MM.1S (cell line): ENCODE results near the gene LCLAT1.

Source experiments
- DNase-seq: peaks from one replicate; pipeline ENCODE4 v3.0.0-alpha.2; 2015
- H2AFZ ChIP-seq: fragments of 300-600 bp; sonication (generic); 2 replicates; pipeline ENCODE4 v1.6.0; 2016; ENCODE audit warnings: antibody characterized with exemption, low read length
- H3F3A ChIP-seq: fragments of 300-600 bp; sonication (generic); 2 replicates; pipeline ENCODE4 v1.6.1; 2016; ENCODE audit warnings: mild to moderate bottlenecking, antibody characterized with exemption, low read length, moderate library complexity, mixed read lengths; ENCODE audit not compliant: insufficient read depth
- H3K27ac ChIP-seq: fragments of 300-600 bp; sonication (generic); 2 replicates; pipeline ENCODE4 v1.5.1; 2016; ENCODE audit warnings: mild to moderate bottlenecking, low read length
- H3K27me3 ChIP-seq: fragments of 300-600 bp; sonication (generic); replicated peaks from 2 replicates; pipeline ENCODE4 v1.6.0; 2016; ENCODE audit warnings: low read length; ENCODE audit not compliant: insufficient read depth
- H3K36me3 ChIP-seq: fragments of 300-600 bp; sonication (generic); replicated peaks from 2 replicates; pipeline ENCODE4 v1.6.1; 2016; ENCODE audit warnings: mild to moderate bottlenecking, low read length, mixed read lengths; ENCODE audit not compliant: insufficient read depth
- H3K4me1 ChIP-seq: fragments of 300-600 bp; sonication (generic); 2 replicates; pipeline ENCODE4 v1.6.1; 2016; ENCODE audit warnings: low read length, mixed read lengths
- H3K4me2 ChIP-seq: fragments of 300-600 bp; sonication (generic); 2 replicates; pipeline ENCODE4 v1.6.0; 2016; ENCODE audit warnings: low read depth, low read length
- H3K4me3 ChIP-seq: fragments of 300-600 bp; sonication (generic); 2 replicates; pipeline ENCODE4 v1.5.1; 2016; ENCODE audit warnings: low read length, mixed read lengths
- H3K79me2 ChIP-seq: fragments of 300-600 bp; sonication (generic); 2 replicates; pipeline ENCODE4 v1.6.1; 2016; ENCODE audit warnings: mixed run types, low read length, mixed read lengths
- H3K9ac ChIP-seq: fragments of 300-600 bp; sonication (generic); 2 replicates; pipeline ENCODE4 v1.6.1; 2016; ENCODE audit warnings: low read length, mixed read lengths
- H3K9me2 ChIP-seq: fragments of 300-600 bp; sonication (generic); replicated peaks from 2 replicates; pipeline ENCODE4 v1.6.1; 2016; ENCODE audit warnings: mild to moderate bottlenecking, low read length, mixed read lengths; ENCODE audit not compliant: insufficient read depth
- H3K9me3 ChIP-seq: fragments of 300-600 bp; sonication (generic); replicated peaks from 2 replicates; pipeline ENCODE4 v1.6.1; 2016; ENCODE audit warnings: mild to moderate bottlenecking, low read length, mixed read lengths; ENCODE audit not compliant: insufficient read depth
- H4K20me1 ChIP-seq: fragments of 300-600 bp; sonication (generic); 2 replicates; pipeline ENCODE4 v1.6.1; 2016; ENCODE audit warnings: mild to moderate bottlenecking, low read length, moderate library complexity, mixed read lengths; ENCODE audit not compliant: insufficient read depth
- CTCF ChIP-seq: fragments of 300-600 bp; sonication (generic); IDR thresholded peaks from 2 replicates; pipeline ENCODE4 v1.5.1; 2016; ENCODE audit warnings: antibody characterized with exemption, low read length, mixed read lengths
- EZH2 ChIP-seq: fragments of 300-600 bp; sonication (generic); optimal IDR thresholded peaks from 2 replicates; pipeline ENCODE3; 2017; ENCODE audit warnings: low read depth, mild to moderate bottlenecking, antibody characterized with exemption, low read length, mixed read lengths
- EZH2phosphoT487 ChIP-seq: fragments of 300-600 bp; sonication (generic); IDR thresholded peaks from 2 replicates; pipeline ENCODE4 v1.6.1; 2018; ENCODE audit warnings: antibody characterized with exemption, low read length

Gene LCLAT1

DNA sequence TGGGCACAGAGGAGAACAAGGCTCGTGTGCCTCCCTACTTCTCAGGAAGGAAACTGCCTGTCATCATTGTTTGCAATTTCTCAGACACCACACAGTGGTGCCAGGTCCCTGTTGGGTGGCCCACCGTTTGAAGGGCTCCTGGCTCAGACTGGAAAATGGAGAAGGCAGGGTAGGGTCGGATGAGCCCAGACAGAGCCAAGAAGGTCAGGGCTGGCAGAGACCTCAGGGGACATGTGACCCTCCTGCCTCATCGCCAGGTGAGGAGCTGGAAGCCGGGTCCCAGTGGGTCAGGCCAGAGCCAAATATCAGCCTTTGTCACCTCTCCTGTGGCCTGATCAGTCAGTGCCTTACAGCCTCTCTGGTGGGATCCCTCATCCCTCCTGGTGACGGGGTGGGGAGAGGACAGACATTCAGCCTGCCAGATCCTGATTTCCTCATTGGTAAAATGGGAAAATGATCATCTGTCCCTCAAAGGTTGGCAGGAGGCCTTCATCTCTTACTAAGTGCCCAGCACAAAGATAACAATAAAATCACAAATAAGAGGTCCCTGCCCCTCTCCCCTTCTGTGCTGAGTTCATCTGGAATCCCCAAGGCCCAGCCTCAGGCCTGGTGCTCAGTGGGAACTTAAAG is 242.6 kb downstream of the LCLAT1 start:
- no peak for TF ChIP-seq CTCF
- no peak for DNase-seq
- no peak overlapping the region for H2AFZ ChIP-seq
- no peaks in the 10 kb centered on the region for H3K4me1 ChIP-seq
- H3K9me3 ChIP-seq = no peaks in the 10 kb centered on the region
- H3K36me3 ChIP-seq = no peaks in the 10 kb centered on the region
- no peaks in the 10 kb centered on the region for H3F3A ChIP-seq
- no peaks in the 10 kb centered on the region for H3K27me3 ChIP-seq
- no peak overlapping the region for H3K4me3 ChIP-seq
- H4K20me1 ChIP-seq = no peaks in the 10 kb centered on the region
- H3K9ac ChIP-seq = no peak overlapping the region
- H3K9me2 ChIP-seq = no peaks in the 10 kb centered on the region
- no peaks in the 10 kb centered on the region for H3K79me2 ChIP-seq
- no peak overlapping the region for H3K4me2 ChIP-seq
- H3K27ac ChIP-seq = no peak overlapping the region

GRCh38 chr2:30690126-30690561 is 243.1 kb downstream of the LCLAT1 start:
- Histone ChIP-seq H3K4me3 (no peak overlapping the region), H3F3A (no peaks in the 10 kb centered on the region), H3K9me2 (no peaks in the 10 kb centered on the region), H3K27ac (no peak overlapping the region), H3K36me3 (no peaks in the 10 kb centered on the region), H2AFZ (no peak overlapping the region), H3K9ac (no peak overlapping the region), H3K4me2 (no peak overlapping the region), H3K79me2 (no peaks in the 10 kb centered on the region), H3K4me1 (no peaks in the 10 kb centered on the region), H4K20me1 (no peaks in the 10 kb centered on the region), H3K9me3 (no peaks in the 10 kb centered on the region), H3K27me3 (no peaks in the 10 kb centered on the region)
- TF ChIP-seq EZH2 (no peak), EZH2phosphoT487 (no peak), CTCF (no peak)
- DNase-seq = no peak

DNA sequence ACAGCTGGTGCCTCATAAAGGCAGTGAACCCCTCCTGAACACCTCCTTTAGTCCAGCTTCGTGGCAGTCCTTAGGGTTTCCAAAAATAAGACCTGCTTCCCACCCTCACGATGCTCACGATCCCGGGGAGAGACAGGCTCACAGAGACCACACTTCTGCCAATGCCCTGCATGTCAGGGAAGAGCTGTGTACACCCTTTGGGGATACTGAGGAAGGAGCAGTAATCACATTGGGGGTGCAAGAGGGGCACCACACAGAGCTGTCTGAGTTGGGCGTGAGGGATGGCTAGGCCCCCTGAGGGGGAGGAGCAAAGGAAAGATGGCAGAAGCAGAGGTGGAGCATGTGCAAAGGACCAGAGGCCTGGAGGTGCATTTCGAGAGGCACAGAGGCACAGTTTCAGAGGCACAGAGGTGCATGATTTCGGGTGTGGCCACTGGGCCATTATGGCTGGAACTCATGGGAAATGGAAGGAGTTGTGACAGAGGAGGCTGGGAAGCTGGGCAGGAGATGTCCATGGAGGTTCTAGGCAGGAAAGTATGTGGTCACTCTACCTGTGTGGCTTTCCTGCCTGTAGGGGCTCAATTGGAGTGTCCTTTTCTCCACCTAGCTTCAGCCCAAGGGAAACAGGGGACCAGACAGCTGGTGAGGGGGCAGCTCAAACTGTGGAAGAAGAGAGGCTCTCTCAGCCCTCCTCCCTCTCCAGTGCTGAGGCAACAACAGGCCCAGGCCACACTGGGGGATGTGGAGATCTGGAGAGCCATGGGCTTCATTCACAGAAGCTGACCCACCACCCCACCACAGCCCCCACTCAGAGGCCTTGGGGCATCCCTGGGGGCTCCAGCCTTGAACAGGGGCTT is 244.3 kb downstream of the LCLAT1 start:
- Histone ChIP-seq H3K79me2 (no peaks in the 10 kb centered on the region), H4K20me1 (no peaks in the 10 kb centered on the region), H3K9ac (no peak overlapping the region), H3K4me1 (no peaks in the 10 kb centered on the region), H3K9me2 (no peaks in the 10 kb centered on the region), H3K27ac (no peak overlapping the region), H2AFZ (no peak overlapping the region), H3K4me2 (no peak overlapping the region), H3K27me3 (no peaks in the 10 kb centered on the region), H3K9me3 (no peaks in the 10 kb centered on the region), H3F3A (no peaks in the 10 kb centered on the region), H3K36me3 (no peaks in the 10 kb centered on the region), H3K4me3 (no peak overlapping the region)
- no peak for DNase-seq
- no peak for TF ChIP-seq EZH2phosphoT487
- TF ChIP-seq EZH2 = no peak
- no peak for TF ChIP-seq CTCF
